Activated CD4-positive, alpha-beta memory T cell treated with anti-CD3 and anti-CD28 coated beads for 36 hours (primary cell): Measurements from ENCODE around the gene LRRC4C. TPM values are rescaled to one million over a fixed set of nuclear protein-coding genes. Genes with fewer than 3 reads are reported as not detected.
"Not testable (repeated sequence)": the region's sequence is repeated elsewhere in the genome, so short reads cannot be mapped to it uniquely, and the experiment has no call there.

Experiments used
- CTCF ChIA-PET: fragments of 350-600 bp; sonication (Branson Sonifier 250); formaldehyde crosslinking; loops from one replicate; lab custom pipeline; 2021; ENCODE audit warnings: antibody characterized with exemption, inconsistent platforms; lab: Charles Lee
- POLR2A ChIA-PET: fragments of 350-600 bp; sonication (Branson Sonifier 250); formaldehyde crosslinking; loops from one replicate; lab custom pipeline; 2021; ENCODE audit warnings: antibody characterized with exemption; lab: Charles Lee
- DNase-seq: peaks from one replicate; pipeline ENCODE4 v3.0.0-alpha.2; 2020
- H3K27ac Mint-ChIP-seq: one replicate; pipeline ENCODE4 v1.8.0; 2021; ENCODE audit warnings: mixed read lengths
- H3K27me3 Mint-ChIP-seq: one replicate; pipeline ENCODE4 v1.8.0; 2021; ENCODE audit warnings: mixed read lengths
- H3K36me3 Mint-ChIP-seq: one replicate; pipeline ENCODE4 v1.8.0; 2021; ENCODE audit warnings: mixed read lengths
- H3K4me1 Mint-ChIP-seq: one replicate; pipeline ENCODE4 v1.8.0; 2021; ENCODE audit warnings: low read depth, mixed read lengths
- H3K4me3 Mint-ChIP-seq: one replicate; pipeline ENCODE4 v1.8.0; 2021; ENCODE audit warnings: mild to moderate bottlenecking, mixed read lengths
- H3K9me3 Mint-ChIP-seq: one replicate; pipeline ENCODE4 v1.8.0; 2021; ENCODE audit warnings: mixed read lengths
- intact Hi-C: fragments of 100-400 bp; cut with micrococcal nuclease; formaldehyde crosslinking; loops from one replicate; pipeline ENCODE4 v1.15.1; 2023
- total RNA-seq, 2 experiments: library from RNA; stranded (reverse); gene quantifications; one replicate each; pipeline ENCODE4 v1.2.3, GENCODE V29; 2021

LRRC4C gene
- total RNA-seq, 2 experiments from 2014 or later, result not detected

GRCh38 chr11:40226654-40227053 lies 1232.8 kb downstream of the LRRC4C start:
- DNase-seq, result no peak
- POLR2A ChIA-PET, result no interaction called here
- CTCF ChIA-PET, result no interaction called here
- Mint-ChIP-seq H3K27me3 (no peaks in the 10 kb centered on the region), H3K4me3 (no peak overlapping the region), H3K9me3 (peaks cover 8% of the 10 kb centered on the region), H3K27ac (no peak overlapping the region), H3K36me3 (no peaks in the 10 kb centered on the region), H3K4me1 (no peaks in the 10 kb centered on the region)
- intact Hi-C loops, result no loop called here

GRCh38 chr11:40223596-40224330 lies 1235.7 kb downstream of the LRRC4C start:
- intact Hi-C loops, result no loop called here
- Mint-ChIP-seq H3K36me3 (no peaks in the 10 kb centered on the region), H3K4me1 (no peaks in the 10 kb centered on the region), H3K9me3 (peaks cover 16% of the 10 kb centered on the region), H3K27me3 (no peaks in the 10 kb centered on the region), H3K27ac (no peak overlapping the region), H3K4me3 (no peak overlapping the region)
- ChIA-PET POLR2A (no interaction called here), CTCF (no interaction called here)
- DNase-seq, result no peak

GRCh38 chr11:40219401-40219800 lies 1240.1 kb downstream of the LRRC4C start:
- CTCF ChIA-PET, result no interaction called here
- Mint-ChIP-seq H3K4me3 (no peak overlapping the region), H3K27me3 (no peaks in the 10 kb centered on the region), H3K9me3 (peaks cover 28% of the 10 kb centered on the region), H3K4me1 (no peaks in the 10 kb centered on the region), H3K27ac (no peak overlapping the region), H3K36me3 (no peaks in the 10 kb centered on the region)
- intact Hi-C loops, result no loop called here
- no peak for DNase-seq
- POLR2A ChIA-PET, result no interaction called here

- ChIA-PET CTCF (no interaction called here), POLR2A (no interaction called here)
- intact Hi-C loops, result no loop called here
These were observed 1243.9 kb downstream of the LRRC4C start for GRCh38 chr11:40215556-40215955.

GRCh38 chr11:40207416-40207815 lies 1252.0 kb downstream of the LRRC4C start:
- DNase-seq, result no peak
- ChIA-PET POLR2A (no interaction called here), CTCF (no interaction called here)
- no peaks in the 10 kb centered on the region for H3K27me3 Mint-ChIP-seq
- H3K4me3 Mint-ChIP-seq, result no peak overlapping the region
- no peaks in the 10 kb centered on the region for H3K36me3 Mint-ChIP-seq
- H3K4me1 Mint-ChIP-seq, result no peaks in the 10 kb centered on the region
- peaks cover 17% of the 10 kb centered on the region for H3K9me3 Mint-ChIP-seq
- intact Hi-C loops, result no loop called here
- no peak overlapping the region for H3K27ac Mint-ChIP-seq

More at GRCh38 chr11:40215556-40215955, 1243.9 kb downstream of the LRRC4C start:
- H3K4me3 Mint-ChIP-seq, result no peak overlapping the region
- peaks cover 26% of the 10 kb centered on the region for H3K9me3 Mint-ChIP-seq
- H3K4me1 Mint-ChIP-seq, result no peaks in the 10 kb centered on the region
- no peaks in the 10 kb centered on the region for H3K36me3 Mint-ChIP-seq
- no peaks in the 10 kb centered on the region for H3K27me3 Mint-ChIP-seq
- H3K27ac Mint-ChIP-seq, result no peak overlapping the region
- no peak for DNase-seq

GRCh38 chr11:40204228-40204627 lies 1255.2 kb downstream of the LRRC4C start:
- Mint-ChIP-seq H3K27ac (no peak overlapping the region), H3K36me3 (no peaks in the 10 kb centered on the region), H3K4me3 (no peak overlapping the region), H3K27me3 (no peaks in the 10 kb centered on the region), H3K9me3 (peaks cover 17% of the 10 kb centered on the region), H3K4me1 (no peaks in the 10 kb centered on the region)
- intact Hi-C loops, result no loop called here
- ChIA-PET POLR2A (no interaction called here), CTCF (no interaction called here)
- no peak for DNase-seq

GRCh38 chr11:40203606-40204005 lies 1255.8 kb downstream of the LRRC4C start:
- no peak for DNase-seq
- peaks cover 15% of the 10 kb centered on the region for H3K9me3 Mint-ChIP-seq
- H3K27me3 Mint-ChIP-seq, result no peaks in the 10 kb centered on the region
- ChIA-PET CTCF (interaction anchor here (0.6 kb wide), 1 partner anchor 117 kb away, joined by 3 read pairs; no protein-coding TSS in a partner anchor), POLR2A (no interaction called here)
- no peaks in the 10 kb centered on the region for H3K36me3 Mint-ChIP-seq
- H3K4me3 Mint-ChIP-seq, result no peak overlapping the region
- intact Hi-C loops, result no loop called here
- no peaks in the 10 kb centered on the region for H3K4me1 Mint-ChIP-seq
- no peak overlapping the region for H3K27ac Mint-ChIP-seq

GRCh38 chr11:40202589-40203270 lies 1256.7 kb downstream of the LRRC4C start:
- H3K9me3 Mint-ChIP-seq, result peaks cover 15% of the 10 kb centered on the region

GRCh38 chr11:40192590-40192989 lies 1266.9 kb downstream of the LRRC4C start:
- CTCF ChIA-PET, H3K27ac Mint-ChIP-seq, H3K4me3 Mint-ChIP-seq, H3K27me3 Mint-ChIP-seq, DNase-seq, H3K36me3 Mint-ChIP-seq, H3K9me3 Mint-ChIP-seq, H3K4me1 Mint-ChIP-seq, POLR2A ChIA-PET, intact Hi-C loops: not testable (repeated sequence)

More at GRCh38 chr11:40202589-40203270, 1256.7 kb downstream of the LRRC4C start:
- DNase-seq, result no peak
- Mint-ChIP-seq H3K27ac (no peak overlapping the region), H3K27me3 (no peaks in the 10 kb centered on the region), H3K4me3 (no peak overlapping the region), H3K36me3 (no peaks in the 10 kb centered on the region), H3K4me1 (no peaks in the 10 kb centered on the region)
- POLR2A ChIA-PET, result no interaction called here
- intact Hi-C loops, result no loop called here
- CTCF ChIA-PET, result no interaction called here

GRCh38 chr11:40190294-40190693 lies 1269.2 kb downstream of the LRRC4C start:
- Mint-ChIP-seq H3K9me3 (peaks cover 4% of the 10 kb centered on the region), H3K4me1 (no peaks in the 10 kb centered on the region)
- intact Hi-C loops, result no loop called here

GRCh38 chr11:40188848-40189247 lies 1270.6 kb downstream of the LRRC4C start:
- Mint-ChIP-seq H3K4me1 (no peaks in the 10 kb centered on the region), H3K27ac (no peak overlapping the region), H3K36me3 (no peaks in the 10 kb centered on the region), H3K27me3 (no peaks in the 10 kb centered on the region), H3K9me3 (peaks cover 6% of the 10 kb centered on the region), H3K4me3 (no peak overlapping the region)
- intact Hi-C loops, result no loop called here
- no peak for DNase-seq
- CTCF ChIA-PET, result no interaction called here
- POLR2A ChIA-PET, result no interaction called here

More at GRCh38 chr11:40190294-40190693, 1269.2 kb downstream of the LRRC4C start:
- CTCF ChIA-PET, result no interaction called here
- Mint-ChIP-seq H3K36me3 (no peaks in the 10 kb centered on the region), H3K27me3 (no peaks in the 10 kb centered on the region), H3K4me3 (no peak overlapping the region), H3K27ac (no peak overlapping the region)
- POLR2A ChIA-PET, result no interaction called here
- no peak for DNase-seq

GRCh38 chr11:40187295-40187694 lies 1272.2 kb downstream of the LRRC4C start:
- DNase-seq, result no peak
- no peaks in the 10 kb centered on the region for H3K27me3 Mint-ChIP-seq
- H3K4me1 Mint-ChIP-seq, result no peaks in the 10 kb centered on the region
- H3K9me3 Mint-ChIP-seq, result peaks cover 9% of the 10 kb centered on the region
- H3K36me3 Mint-ChIP-seq, result no peaks in the 10 kb centered on the region
- H3K4me3 Mint-ChIP-seq, result no peak overlapping the region
- ChIA-PET CTCF (no interaction called here), POLR2A (no interaction called here)
- intact Hi-C loops, result no loop called here
- H3K27ac Mint-ChIP-seq, result no peak overlapping the region
